Osteoblast (primary cell): ENCODE results near the gene C3orf85. TPM values are rescaled to one million over a fixed set of nuclear protein-coding genes. Genes with fewer than 3 reads are reported as not detected.

Source experiments
- DNase-seq: peaks from one replicate; pipeline ENCODE4 v3.0.0; 2011; ENCODE audit warnings: low spot score, mixed read lengths; ENCODE audit not compliant: insufficient read length; ENCODE audit errors: missing footprints
- H2AFZ ChIP-seq: 2 replicates; pipeline ENCODE4 v1.6.0; 2011; ENCODE audit warnings: mild to moderate bottlenecking, low read length
- H3K27ac ChIP-seq: 2 replicates; pipeline ENCODE4 v1.5.1; 2011; ENCODE audit warnings: mild to moderate bottlenecking, low read depth, low read length, moderate library complexity
- H3K27me3 ChIP-seq: 2 replicates; pipeline ENCODE4 v1.6.0; 2012; ENCODE audit warnings: mild to moderate bottlenecking, control low read depth, inconsistent platforms, low read length, moderate library complexity; ENCODE audit not compliant: insufficient read depth
- H3K36me3 ChIP-seq: 2 replicates; pipeline ENCODE4 v1.5.1; 2011; ENCODE audit warnings: mild to moderate bottlenecking, low read length, control low read depth, moderate library complexity; ENCODE audit not compliant: insufficient read depth
- H3K4me1 ChIP-seq: 2 replicates; pipeline ENCODE4 v1.5.1; 2011; ENCODE audit warnings: mild to moderate bottlenecking, low read length, control low read depth, moderate library complexity; ENCODE audit not compliant: insufficient read depth
- H3K4me2 ChIP-seq: 2 replicates; pipeline ENCODE4 v1.6.0; 2011; ENCODE audit warnings: mild to moderate bottlenecking, low read length; ENCODE audit not compliant: insufficient read depth
- H3K4me3 ChIP-seq: fragments of 200-600 bp; sonication (generic); 3 replicates; pipeline ENCODE4 v1.5.1; 2012; ENCODE audit warnings: mild to moderate bottlenecking, low read length, inconsistent platforms; ENCODE audit not compliant: insufficient read depth
- H3K79me2 ChIP-seq: 2 replicates; pipeline ENCODE4 v1.6.0; 2012; ENCODE audit warnings: mild to moderate bottlenecking, low read length, control low read depth, inconsistent platforms; ENCODE audit not compliant: insufficient read depth
- H3K9me3 ChIP-seq: 2 replicates; pipeline ENCODE4 v1.5.1; 2011; ENCODE audit warnings: low read depth, low read length, control low read depth
- H4K20me1 ChIP-seq: 2 replicates; pipeline ENCODE4 v1.6.0; 2012; ENCODE audit warnings: mild to moderate bottlenecking, low read length, control low read depth; ENCODE audit not compliant: insufficient read depth
- total RNA-seq: library from RNA; depleted of rRNA; stranded (reverse); fragments of >200 nt; gene quantifications from 2 replicates; pipeline ENCODE4 v1.2.3, GENCODE V29; 2012
- TF ChIP-seq, protein P1 (sequence below): IDR thresholded peaks from 2 replicates; pipeline ENCODE4 v1.5.1; 2011; ENCODE audit warnings: mild to moderate bottlenecking, low read depth, low read length, moderate library complexity; ENCODE audit errors: extremely low read depth

Gene C3orf85
- total RNA-seq, 1 donor, result not detected

DNA sequence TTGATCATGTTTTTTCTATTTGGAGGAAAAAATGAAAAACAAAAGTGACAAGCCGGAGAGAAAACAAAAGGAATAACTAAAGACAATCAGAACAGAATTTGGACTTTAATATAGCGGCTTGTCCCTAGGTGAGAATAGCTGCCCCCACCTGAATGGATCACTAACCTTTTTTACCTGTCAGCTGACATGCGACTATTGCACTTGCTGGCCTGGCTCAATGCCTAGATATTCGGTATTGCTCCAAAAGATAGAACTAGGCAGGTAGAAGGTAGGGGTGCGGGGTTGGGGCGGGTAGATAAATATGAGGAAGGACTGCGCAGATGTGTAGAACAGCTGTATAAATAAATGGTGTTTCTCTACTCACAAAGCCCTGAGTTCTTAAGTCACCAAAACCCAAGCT is 17.9 kb upstream of the C3orf85 start:
- Histone ChIP-seq H3K4me1 (no peaks in the 10 kb centered on the region), H3K9me3 (no peaks in the 10 kb centered on the region), H3K79me2 (no peaks in the 10 kb centered on the region), H3K4me3 (no peak overlapping the region), H3K27ac (no peak overlapping the region), H3K36me3 (no peaks in the 10 kb centered on the region), H3K4me2 (no peak overlapping the region), H4K20me1 (no peaks in the 10 kb centered on the region), H3K27me3 (no peaks in the 10 kb centered on the region), H2AFZ (no peak overlapping the region)
- DNase-seq, result no peak
- TF ChIP-seq, protein P1, sequence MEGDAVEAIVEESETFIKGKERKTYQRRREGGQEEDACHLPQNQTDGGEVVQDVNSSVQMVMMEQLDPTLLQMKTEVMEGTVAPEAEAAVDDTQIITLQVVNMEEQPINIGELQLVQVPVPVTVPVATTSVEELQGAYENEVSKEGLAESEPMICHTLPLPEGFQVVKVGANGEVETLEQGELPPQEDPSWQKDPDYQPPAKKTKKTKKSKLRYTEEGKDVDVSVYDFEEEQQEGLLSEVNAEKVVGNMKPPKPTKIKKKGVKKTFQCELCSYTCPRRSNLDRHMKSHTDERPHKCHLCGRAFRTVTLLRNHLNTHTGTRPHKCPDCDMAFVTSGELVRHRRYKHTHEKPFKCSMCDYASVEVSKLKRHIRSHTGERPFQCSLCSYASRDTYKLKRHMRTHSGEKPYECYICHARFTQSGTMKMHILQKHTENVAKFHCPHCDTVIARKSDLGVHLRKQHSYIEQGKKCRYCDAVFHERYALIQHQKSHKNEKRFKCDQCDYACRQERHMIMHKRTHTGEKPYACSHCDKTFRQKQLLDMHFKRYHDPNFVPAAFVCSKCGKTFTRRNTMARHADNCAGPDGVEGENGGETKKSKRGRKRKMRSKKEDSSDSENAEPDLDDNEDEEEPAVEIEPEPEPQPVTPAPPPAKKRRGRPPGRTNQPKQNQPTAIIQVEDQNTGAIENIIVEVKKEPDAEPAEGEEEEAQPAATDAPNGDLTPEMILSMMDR, result no peak

DNA sequence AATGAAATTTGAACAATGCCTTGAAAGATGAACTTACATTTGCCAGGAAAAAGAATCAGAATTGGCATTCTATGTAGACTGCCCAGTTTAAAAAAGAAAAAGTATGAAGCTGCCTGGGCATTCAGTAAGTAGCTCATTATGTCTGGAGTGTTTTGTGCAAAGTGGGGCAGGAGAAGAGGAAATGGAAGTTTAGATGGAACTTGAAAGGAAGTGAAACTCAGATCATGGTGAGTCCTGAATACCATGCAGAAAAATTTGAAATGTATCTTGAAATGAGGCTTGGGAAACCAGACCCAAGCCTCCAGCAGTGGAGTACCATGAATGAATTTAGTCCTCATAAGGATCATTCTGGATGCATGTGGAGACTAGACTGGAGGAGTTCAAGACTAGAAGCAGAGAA is 13.8 kb upstream of the C3orf85 start:
- Histone ChIP-seq H3K79me2 (no peaks in the 10 kb centered on the region), H2AFZ (no peak overlapping the region), H3K9me3 (no peaks in the 10 kb centered on the region), H3K27me3 (no peaks in the 10 kb centered on the region), H4K20me1 (no peaks in the 10 kb centered on the region), H3K27ac (no peak overlapping the region), H3K4me1 (no peaks in the 10 kb centered on the region), H3K4me3 (no peak overlapping the region), H3K36me3 (no peaks in the 10 kb centered on the region), H3K4me2 (no peak overlapping the region)
- DNase-seq, result no peak
- TF ChIP-seq, protein P1, result no peak

DNA sequence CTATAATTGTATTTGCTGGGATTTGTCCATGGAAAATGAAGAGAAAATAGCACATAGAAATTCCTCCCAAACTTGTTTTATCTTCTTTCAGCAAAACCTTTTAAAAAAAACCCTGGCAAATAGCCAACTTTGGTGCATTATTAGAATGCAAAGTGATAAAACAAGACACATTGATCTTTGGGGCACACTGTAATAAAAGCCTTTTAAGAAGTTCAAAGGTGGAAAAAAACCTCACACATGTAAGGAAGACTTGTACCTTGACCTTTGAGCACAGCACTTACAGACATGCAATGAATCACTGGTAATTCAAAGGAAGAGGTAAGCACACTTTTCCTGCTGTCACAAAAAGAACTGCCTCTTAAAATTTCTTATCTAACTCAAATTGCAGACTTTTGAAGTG is 10.6 kb upstream of the C3orf85 start:
- no peak for DNase-seq
- Histone ChIP-seq H4K20me1 (no peaks in the 10 kb centered on the region), H3K27me3 (no peaks in the 10 kb centered on the region), H3K27ac (no peak overlapping the region), H3K4me3 (no peak overlapping the region), H2AFZ (no peak overlapping the region), H3K36me3 (no peaks in the 10 kb centered on the region), H3K79me2 (no peaks in the 10 kb centered on the region), H3K4me2 (no peak overlapping the region), H3K9me3 (no peaks in the 10 kb centered on the region), H3K4me1 (no peaks in the 10 kb centered on the region)
- TF ChIP-seq, protein P1, result no peak

DNA sequence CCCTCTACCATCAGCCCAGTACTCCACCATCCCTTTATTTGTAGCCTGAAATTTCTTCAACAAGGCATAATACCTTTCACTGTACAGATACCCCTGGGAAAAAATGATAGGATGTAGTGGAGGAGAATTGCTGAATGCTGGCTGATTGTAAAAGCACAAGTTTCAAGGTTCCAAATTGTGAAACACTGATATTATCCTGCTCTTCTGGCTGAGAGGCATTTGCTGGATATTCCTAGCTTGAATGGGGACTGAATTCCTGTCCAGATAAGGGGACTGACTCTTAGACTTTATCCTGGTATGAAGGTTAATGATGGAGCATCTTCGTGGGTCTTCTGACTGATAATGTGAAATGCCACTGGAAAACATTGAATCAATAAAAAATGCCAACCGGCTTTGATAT is 9.0 kb upstream of the C3orf85 start:
- no peaks in the 10 kb centered on the region for H3K4me1 ChIP-seq
- H3K4me3 ChIP-seq, result no peak overlapping the region
- no peaks in the 10 kb centered on the region for H3K9me3 ChIP-seq
- H3K27ac ChIP-seq, result no peak overlapping the region
- no peaks in the 10 kb centered on the region for H3K27me3 ChIP-seq
- H3K79me2 ChIP-seq, result no peaks in the 10 kb centered on the region
- no peak for DNase-seq
- no peaks in the 10 kb centered on the region for H3K36me3 ChIP-seq
- H3K4me2 ChIP-seq, result no peak overlapping the region
- TF ChIP-seq, protein P1, result no peak
- no peaks in the 10 kb centered on the region for H4K20me1 ChIP-seq
- no peak overlapping the region for H2AFZ ChIP-seq
